ENCODE data around the gene TRMT44.
"Not testable (repeated sequence)": the region's sequence is repeated elsewhere in the genome, so short reads cannot be mapped to it uniquely, and the experiment has no call there.

The TRMT44 gene

DNA sequence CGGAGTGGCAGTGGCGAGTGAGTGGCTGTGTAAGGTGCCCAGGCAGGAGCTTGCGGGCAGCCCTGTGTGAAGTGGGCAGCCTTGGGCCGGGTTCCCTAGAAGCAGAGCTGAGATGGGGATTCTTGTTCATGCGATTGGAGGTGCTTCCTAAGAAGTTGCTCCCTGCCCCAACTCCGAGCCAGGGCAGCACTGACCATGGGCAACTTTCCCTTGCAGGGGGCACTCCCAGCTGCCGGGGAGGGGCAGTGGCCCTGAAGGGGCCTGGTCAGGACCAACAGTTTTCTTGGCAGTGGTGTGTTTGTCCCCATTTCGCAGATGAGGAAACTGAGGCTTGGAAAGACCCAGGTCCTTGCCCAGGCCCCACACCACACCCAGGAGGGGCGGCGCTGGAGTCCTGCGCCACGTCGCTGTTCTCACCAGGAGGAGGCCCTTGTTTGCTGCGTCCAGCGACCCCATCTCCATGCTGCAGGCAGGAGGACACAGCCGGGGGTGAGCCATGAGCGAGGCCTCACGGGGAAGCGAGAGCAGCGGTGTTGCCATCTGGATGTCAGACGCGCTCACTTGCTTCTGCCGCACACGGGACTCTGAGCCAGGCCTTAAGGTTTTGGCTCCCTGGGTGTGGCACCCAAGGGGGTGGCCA, 68.9 kb downstream of the TRMT44 start:
- Histone ChIP-seq H3K27me3 (no peaks in the 10 kb centered on the region), H3K4me1 (ENCODE audit: control insufficient read depth in 1 of 2, insufficient read depth in 1 of 2, low read depth in 1 of 2, low read length in 1 of 2) (no peaks in the 10 kb centered on the region), H3K9me3 (no peaks in the 10 kb centered on the region), H3K27ac (no peak overlapping the region), H3K36me3 (no peaks in the 10 kb centered on the region), H3K4me3 (ENCODE audit: low read depth in 1 of 2, low read length in 1 of 2) (no peak overlapping the region)
- TF ChIP-seq, protein P1, sequence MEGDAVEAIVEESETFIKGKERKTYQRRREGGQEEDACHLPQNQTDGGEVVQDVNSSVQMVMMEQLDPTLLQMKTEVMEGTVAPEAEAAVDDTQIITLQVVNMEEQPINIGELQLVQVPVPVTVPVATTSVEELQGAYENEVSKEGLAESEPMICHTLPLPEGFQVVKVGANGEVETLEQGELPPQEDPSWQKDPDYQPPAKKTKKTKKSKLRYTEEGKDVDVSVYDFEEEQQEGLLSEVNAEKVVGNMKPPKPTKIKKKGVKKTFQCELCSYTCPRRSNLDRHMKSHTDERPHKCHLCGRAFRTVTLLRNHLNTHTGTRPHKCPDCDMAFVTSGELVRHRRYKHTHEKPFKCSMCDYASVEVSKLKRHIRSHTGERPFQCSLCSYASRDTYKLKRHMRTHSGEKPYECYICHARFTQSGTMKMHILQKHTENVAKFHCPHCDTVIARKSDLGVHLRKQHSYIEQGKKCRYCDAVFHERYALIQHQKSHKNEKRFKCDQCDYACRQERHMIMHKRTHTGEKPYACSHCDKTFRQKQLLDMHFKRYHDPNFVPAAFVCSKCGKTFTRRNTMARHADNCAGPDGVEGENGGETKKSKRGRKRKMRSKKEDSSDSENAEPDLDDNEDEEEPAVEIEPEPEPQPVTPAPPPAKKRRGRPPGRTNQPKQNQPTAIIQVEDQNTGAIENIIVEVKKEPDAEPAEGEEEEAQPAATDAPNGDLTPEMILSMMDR (IDR thresholded peaks at IDR 0.05): no peak

DNA sequence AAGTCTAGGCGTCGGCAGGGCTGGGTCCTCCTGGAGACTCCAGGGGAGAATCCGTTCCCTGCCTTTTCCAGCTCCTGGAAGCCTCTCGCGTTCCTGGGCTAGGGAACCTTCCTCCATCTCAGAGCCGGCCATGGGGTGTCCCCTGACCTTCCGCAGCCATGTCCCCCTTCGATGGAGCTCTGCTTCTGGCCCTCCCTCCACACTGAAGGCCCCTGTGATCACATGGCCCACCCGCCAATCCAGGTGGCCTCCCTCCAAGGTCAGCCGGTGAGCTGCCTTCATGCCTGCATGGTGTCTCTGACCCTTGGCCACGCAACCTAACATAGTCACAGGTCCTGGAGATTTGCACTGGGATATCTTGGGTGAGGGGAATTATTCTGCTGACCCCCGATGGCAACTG, 69.6 kb downstream of the TRMT44 start:
- TF ChIP-seq, protein P1 (IDR thresholded peaks at IDR 0.05): no peak
- Histone ChIP-seq H3K4me1 (ENCODE audit: control insufficient read depth in 1 of 2, insufficient read depth in 1 of 2, low read depth in 1 of 2, low read length in 1 of 2) (no peaks in the 10 kb centered on the region), H3K4me3 (ENCODE audit: low read depth in 1 of 2, low read length in 1 of 2) (no peak overlapping the region), H3K36me3 (no peaks in the 10 kb centered on the region), H3K9me3 (no peaks in the 10 kb centered on the region), H3K27me3 (no peaks in the 10 kb centered on the region), H3K27ac (no peak overlapping the region)

DNA sequence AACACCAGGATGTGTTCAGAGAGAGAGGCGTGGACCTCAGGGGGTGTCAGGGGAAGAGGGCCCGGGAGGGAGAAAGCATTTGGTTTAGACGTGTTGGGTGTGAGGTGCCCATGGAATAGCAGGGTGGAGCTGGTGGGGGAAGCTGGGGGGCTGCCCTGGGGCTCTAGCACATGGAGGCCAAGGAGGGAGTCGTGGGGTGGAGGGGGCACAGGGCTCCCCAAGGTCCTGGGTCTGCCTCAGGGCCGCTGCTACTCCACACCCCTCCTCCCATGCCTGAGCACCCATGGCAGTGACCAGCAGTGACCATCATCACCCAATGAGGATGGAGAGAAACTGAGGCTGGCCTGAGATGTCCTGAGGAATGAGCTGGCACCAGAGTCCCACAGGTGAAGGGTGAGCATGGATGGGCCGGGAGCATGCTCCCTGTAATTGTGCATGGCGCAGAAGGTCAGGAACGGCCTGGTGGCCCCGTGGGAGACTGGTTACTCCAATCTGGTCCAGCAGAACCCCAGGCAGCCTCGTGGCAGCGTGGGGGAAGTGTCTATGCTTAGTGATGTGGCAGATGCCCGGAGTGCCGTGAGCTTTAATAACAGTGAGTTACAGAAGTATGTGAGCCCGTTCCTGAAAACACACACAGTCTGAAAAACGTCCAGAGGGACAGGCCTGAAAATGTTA, 70.2 kb downstream of the TRMT44 start:
- H3K9me3 ChIP-seq: no peaks in the 10 kb centered on the region
- no peak overlapping the region for H3K27ac ChIP-seq
- no peaks in the 10 kb centered on the region for H3K4me1 ChIP-seq (ENCODE audit: control insufficient read depth in 1 of 2, insufficient read depth in 1 of 2, low read depth in 1 of 2, low read length in 1 of 2)
- TF ChIP-seq, protein P1 (IDR thresholded peaks at IDR 0.05): no peak
- H3K27me3 ChIP-seq: no peaks in the 10 kb centered on the region
- H3K36me3 ChIP-seq: no peaks in the 10 kb centered on the region
- no peak overlapping the region for H3K4me3 ChIP-seq (ENCODE audit: low read depth in 1 of 2, low read length in 1 of 2)

GRCh38 chr4:8512510-8512909, 71.9 kb downstream of the TRMT44 start:
- H3K27ac ChIP-seq: no peak overlapping the region
- TF ChIP-seq, protein P1 (IDR thresholded peaks at IDR 0.05): no peak
- no peaks in the 10 kb centered on the region for H3K27me3 ChIP-seq
- H3K4me1 ChIP-seq (ENCODE audit: control insufficient read depth in 1 of 2, insufficient read depth in 1 of 2, low read depth in 1 of 2, low read length in 1 of 2): no peaks in the 10 kb centered on the region
- H3K4me3 ChIP-seq (ENCODE audit: low read depth in 1 of 2, low read length in 1 of 2): no peak overlapping the region
- H3K9me3 ChIP-seq: no peaks in the 10 kb centered on the region
- no peaks in the 10 kb centered on the region for H3K36me3 ChIP-seq

GRCh38 chr4:8513080-8513479, 72.5 kb downstream of the TRMT44 start:
- H3K27me3 ChIP-seq; H3K27ac ChIP-seq; H3K36me3 ChIP-seq; H3K4me3 ChIP-seq (ENCODE audit: low read depth in 1 of 2, low read length in 1 of 2); H3K9me3 ChIP-seq; H3K4me1 ChIP-seq (ENCODE audit: control insufficient read depth in 1 of 2, insufficient read depth in 1 of 2, low read depth in 1 of 2, low read length in 1 of 2): not testable (repeated sequence)

DNA sequence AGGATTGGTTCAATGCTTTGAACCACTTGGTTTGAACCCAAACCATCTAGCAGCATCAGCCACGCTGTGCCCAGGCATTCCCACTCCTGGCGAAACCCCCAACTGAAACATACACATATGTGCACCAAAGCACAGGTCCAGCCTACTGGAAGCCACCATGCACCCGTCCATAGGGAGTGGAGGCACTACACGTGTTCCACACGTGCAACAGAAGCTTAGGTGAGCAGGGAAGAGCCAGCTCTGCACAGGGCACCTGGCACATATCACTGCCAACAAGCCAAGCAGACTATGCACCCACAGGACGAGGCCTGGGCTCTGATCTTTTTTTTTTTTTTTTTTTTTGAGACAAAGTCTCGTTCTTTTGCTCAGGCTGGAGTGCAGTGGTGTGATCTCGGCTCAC, 73.4 kb downstream of the TRMT44 start:
- Histone ChIP-seq H3K9me3 (no peaks in the 10 kb centered on the region), H3K27ac (no peak overlapping the region), H3K27me3 (no peaks in the 10 kb centered on the region), H3K36me3 (no peaks in the 10 kb centered on the region), H3K4me3 (ENCODE audit: low read depth in 1 of 2, low read length in 1 of 2) (no peak overlapping the region), H3K4me1 (ENCODE audit: control insufficient read depth in 1 of 2, insufficient read depth in 1 of 2, low read depth in 1 of 2, low read length in 1 of 2) (no peaks in the 10 kb centered on the region)
- TF ChIP-seq, protein P1 (IDR thresholded peaks at IDR 0.05): no peak
